ENCODE data around the gene ERICH4. TPM values are rescaled to one million over a fixed set of nuclear protein-coding genes. Genes with fewer than 3 reads are reported as not detected.

Gene ERICH4
- total and polyA plus RNA-seq, 2 of the 13 experiments (the other 11 are each of a cell fraction or from before 2014, with no cell fraction given): 0.40 to 0.64 TPM

DNA sequence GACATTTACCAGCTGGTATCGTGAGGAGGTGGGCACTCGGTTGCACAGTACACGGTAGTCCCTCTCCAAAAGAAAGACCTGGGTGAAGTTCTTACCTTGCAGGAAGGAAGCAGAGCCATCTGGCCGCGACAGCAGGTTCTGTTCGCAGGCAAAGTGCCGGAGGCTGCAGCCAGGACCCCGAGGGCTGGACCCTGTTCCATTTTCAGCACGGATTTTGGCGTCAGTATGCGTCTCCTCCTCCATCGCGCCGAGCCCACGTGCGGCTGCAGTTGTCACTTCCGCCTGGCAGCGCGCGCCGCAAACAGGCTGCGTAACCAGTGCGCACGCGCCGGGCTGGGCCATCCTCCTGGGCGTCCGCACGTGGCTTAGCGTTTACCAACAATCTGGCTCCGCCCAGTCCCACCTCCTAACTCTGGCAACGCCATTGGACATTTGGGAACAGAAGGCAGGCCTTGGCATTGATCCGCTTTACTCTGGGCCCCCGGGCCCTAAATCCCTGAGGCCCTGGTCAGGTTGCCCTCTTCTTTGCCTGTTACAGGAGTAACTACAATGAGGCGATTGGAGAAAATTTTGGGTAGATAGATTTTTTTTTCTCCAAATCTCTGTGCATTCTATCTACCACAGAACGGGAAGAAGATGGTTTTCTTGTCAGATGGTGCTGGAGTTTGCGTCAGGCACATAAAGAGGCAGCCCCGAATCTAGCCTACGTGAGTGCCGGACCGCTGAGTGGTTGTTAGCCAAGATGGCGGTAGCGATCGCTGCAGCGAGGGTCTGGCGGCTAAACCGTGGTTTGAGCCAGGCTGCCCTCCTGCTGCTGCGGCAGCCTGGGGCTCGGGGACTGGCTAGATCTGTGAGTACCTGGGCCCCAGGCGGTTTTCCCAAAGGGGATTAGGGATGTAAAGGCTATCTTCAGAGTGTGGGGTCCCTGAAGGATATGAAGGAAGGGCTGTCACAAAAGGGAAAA, 45.6 kb upstream of the ERICH4 start, which contains the start of the genes BCKDHA and EXOSC5 (continued):
- TF ChIP-seq POLR2G (IDR thresholded peaks at IDR 0.05; ENCODE audit: low read depth, low read length) (peak; percentile 75), ZNF20 (CRISPR knock-in tag; IDR thresholded peaks at IDR 0.05) (no peak), ZNF33B (CRISPR knock-in tag; IDR thresholded peaks at IDR 0.05) (peak; percentile 32; the same call in 1 of the 2 replicates), DZIP1 (CRISPR knock-in tag; IDR thresholded peaks at IDR 0.05) (0 out of 2 replicates have a peak, but pooled peaks have one; percentile 77), SMAD9 (CRISPR knock-in tag; IDR thresholded peaks at IDR 0.05) (0 out of 2 replicates have a peak, but pooled peaks have one; percentile 13), PHB2 (IDR thresholded peaks at IDR 0.05; ENCODE audit: partially characterized antibody) (no peak), ZSCAN20 (CRISPR knock-in tag; IDR thresholded peaks at IDR 0.05; ENCODE audit: borderline replicate concordance) (peak; percentile 77; the same call in 1 of the 2 replicates), ZNF451 (CRISPR knock-in tag; IDR thresholded peaks at IDR 0.05) (no peak), SP1 (IDR thresholded peaks at IDR 0.05) (no peak), SP1 (CRISPR knock-in tag; IDR thresholded peaks at IDR 0.05) (peak; percentile 86), KLF6 (CRISPR knock-in tag; IDR thresholded peaks at IDR 0.05) (no peak), NR2F2 (IDR thresholded peaks at IDR 0.05; ENCODE audit: borderline replicate concordance, low read depth) (no peak), ZNF609 (CRISPR knock-in tag; IDR thresholded peaks at IDR 0.05; ENCODE audit: borderline replicate concordance) (no peak), PHF8 (CRISPR knock-in tag; IDR thresholded peaks at IDR 0.05) (peak; percentile 80), TBL1XR1 (IDR thresholded peaks at IDR 0.05; ENCODE audit: borderline replicate concordance, low read length, partially characterized antibody) (no peak), NCOA5 (CRISPR knock-in tag; IDR thresholded peaks at IDR 0.05) (0 out of 2 replicates have a peak, but pooled peaks have one; percentile 25)
- TF ChIP-seq, protein P1, sequence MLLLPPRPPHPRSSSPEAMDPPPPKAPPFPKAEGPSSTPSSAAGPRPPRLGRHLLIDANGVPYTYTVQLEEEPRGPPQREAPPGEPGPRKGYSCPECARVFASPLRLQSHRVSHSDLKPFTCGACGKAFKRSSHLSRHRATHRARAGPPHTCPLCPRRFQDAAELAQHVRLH (CRISPR knock-in tag; IDR thresholded peaks at IDR 0.05; ENCODE audit: borderline replicate concordance, low read depth): peak; percentile 82; the same call in 1 of the 2 replicates
- TF ChIP-seq, protein P2, sequence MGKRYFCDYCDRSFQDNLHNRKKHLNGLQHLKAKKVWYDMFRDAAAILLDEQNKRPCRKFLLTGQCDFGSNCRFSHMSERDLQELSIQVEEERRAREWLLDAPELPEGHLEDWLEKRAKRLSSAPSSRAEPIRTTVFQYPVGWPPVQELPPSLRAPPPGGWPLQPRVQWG (CRISPR knock-in tag; IDR thresholded peaks at IDR 0.05; ENCODE audit: borderline replicate concordance, low read depth): no peak

All from HepG2 (cell line).